DOHH2 (cell line): Measurements from ENCODE around the gene KCNMA1.

Experiments
- EZH2phosphoT487 ChIP-seq: fragments of 200-600 bp; sonication (generic); IDR thresholded peaks from 2 replicates; pipeline ENCODE4 v1.6.1; 2017; ENCODE audit warnings: borderline replicate concordance, mild to moderate bottlenecking, antibody characterized with exemption, low read length, moderate library complexity, mixed read lengths
- TF ChIP-seq, protein P1 (sequence below): fragments of 200-600 bp; sonication (generic); IDR thresholded peaks from one replicate; pipeline ENCODE4 v1.5.1; 2014; ENCODE audit warnings: antibody characterized with exemption, mild to moderate bottlenecking, low read depth, low read length; ENCODE audit not compliant: poor library complexity, severe bottlenecking

DNA sequence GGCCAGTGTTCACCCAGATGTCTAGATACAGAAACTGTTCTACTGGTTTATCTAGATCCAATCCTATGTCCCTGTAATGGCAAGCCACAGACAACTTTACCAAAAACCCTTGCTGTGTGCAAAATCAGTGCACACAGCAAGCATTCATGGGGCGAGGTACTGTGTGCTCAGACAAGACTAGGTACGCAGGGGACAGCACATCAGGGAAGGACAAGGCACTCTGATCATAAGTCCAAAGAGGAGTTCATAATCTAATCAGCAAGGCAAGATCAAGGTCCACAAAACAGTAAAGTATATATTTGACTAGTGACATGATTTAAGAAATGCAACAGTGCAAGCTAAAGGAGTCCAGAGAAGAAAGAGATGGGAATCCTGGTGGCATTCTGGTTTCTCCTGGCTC, 25.9 kb downstream of the KCNMA1 start:
- TF ChIP-seq, protein P1, sequence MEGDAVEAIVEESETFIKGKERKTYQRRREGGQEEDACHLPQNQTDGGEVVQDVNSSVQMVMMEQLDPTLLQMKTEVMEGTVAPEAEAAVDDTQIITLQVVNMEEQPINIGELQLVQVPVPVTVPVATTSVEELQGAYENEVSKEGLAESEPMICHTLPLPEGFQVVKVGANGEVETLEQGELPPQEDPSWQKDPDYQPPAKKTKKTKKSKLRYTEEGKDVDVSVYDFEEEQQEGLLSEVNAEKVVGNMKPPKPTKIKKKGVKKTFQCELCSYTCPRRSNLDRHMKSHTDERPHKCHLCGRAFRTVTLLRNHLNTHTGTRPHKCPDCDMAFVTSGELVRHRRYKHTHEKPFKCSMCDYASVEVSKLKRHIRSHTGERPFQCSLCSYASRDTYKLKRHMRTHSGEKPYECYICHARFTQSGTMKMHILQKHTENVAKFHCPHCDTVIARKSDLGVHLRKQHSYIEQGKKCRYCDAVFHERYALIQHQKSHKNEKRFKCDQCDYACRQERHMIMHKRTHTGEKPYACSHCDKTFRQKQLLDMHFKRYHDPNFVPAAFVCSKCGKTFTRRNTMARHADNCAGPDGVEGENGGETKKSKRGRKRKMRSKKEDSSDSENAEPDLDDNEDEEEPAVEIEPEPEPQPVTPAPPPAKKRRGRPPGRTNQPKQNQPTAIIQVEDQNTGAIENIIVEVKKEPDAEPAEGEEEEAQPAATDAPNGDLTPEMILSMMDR = no peak
- TF ChIP-seq EZH2phosphoT487 = no peak
